ENCODE measurements around the gene STAT3.
A peak's percentile ranks its signal among the peaks of the same experiment; 100 is the strongest.
"Not testable (repeated sequence)": the region's sequence is repeated elsewhere in the genome, so short reads cannot be mapped to it uniquely, and the experiment has no call there.

Gene STAT3

GRCh38 chr17:42378959-42379594 is 9.2 kb downstream of the STAT3 start:
- DNase-seq = peak; percentile 73

DNA sequence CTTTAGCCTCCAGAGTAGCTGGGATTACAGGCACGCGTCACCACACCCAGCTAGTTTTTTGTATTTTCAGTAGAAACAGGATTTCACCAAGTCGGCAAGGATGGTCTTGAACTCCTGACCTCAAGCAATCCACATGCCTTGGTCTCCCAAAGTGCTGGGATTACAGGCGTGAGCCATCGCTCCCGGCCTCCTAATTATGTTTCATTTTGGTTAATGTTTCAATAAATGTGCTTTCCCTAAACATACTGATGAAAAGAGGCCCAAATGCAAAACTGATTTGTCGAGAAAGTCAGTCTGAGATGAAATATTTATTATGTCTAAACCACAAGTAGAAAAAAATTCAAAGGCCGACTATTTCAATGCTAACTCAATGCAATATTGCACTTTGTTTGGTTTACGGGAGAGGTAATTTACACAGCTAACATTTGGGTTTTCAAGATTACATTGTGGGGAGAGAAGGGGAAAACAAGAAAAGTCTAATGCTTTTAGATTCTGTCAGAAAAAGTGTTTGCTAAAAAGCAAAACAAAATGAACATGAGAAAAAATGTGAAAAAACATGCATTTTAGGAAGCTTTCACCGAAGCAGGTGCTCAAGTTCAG is 9.8 kb downstream of the STAT3 start:
- no peak for DNase-seq

DNA sequence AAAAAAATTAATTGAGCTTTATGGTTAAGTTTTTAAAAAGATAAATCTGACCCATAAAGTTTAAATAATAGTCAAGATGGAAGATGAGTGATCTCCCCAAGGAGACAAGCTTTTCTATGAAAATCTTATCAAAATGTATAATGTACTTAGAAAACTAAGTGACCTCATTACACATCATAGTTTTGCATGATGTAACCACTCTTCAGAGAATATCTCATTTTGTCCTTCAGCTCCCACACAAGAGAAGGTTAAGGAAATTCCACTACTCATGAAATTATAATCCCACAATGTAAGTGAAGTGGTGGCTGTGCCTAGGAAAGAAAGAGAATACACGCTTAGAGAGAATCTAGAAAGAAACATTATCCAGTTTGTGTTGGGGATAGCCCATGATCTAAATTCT is 14.3 kb downstream of the STAT3 start:
- DNase-seq = no peak

GRCh38 chr17:42372142-42372541 is 16.1 kb downstream of the STAT3 start:
- DNase-seq = no peak

GRCh38 chr17:42368797-42369561 is 19.3 kb downstream of the STAT3 start:
- DNase-seq = not testable (repeated sequence)

DNA sequence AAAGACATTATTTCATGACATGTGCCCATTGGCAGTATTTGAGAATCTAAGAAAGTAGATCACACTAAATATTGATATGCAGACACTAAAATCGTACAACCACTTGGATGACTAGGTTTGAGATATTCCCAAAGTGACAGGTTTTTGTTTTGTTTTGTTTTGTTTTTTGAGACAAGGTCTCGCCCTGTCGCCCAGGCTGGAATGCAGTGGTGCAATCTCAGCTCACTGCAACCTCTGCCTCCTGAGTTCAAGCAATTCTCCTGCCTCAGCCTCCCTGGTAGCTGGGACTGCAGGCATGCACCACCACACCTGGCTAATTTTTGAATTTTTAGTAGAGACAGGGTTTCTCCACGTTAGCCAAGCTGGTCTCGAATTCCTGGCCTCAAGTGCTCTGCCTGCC is 19.9 kb downstream of the STAT3 start:
- DNase-seq = not testable (repeated sequence)

DNA sequence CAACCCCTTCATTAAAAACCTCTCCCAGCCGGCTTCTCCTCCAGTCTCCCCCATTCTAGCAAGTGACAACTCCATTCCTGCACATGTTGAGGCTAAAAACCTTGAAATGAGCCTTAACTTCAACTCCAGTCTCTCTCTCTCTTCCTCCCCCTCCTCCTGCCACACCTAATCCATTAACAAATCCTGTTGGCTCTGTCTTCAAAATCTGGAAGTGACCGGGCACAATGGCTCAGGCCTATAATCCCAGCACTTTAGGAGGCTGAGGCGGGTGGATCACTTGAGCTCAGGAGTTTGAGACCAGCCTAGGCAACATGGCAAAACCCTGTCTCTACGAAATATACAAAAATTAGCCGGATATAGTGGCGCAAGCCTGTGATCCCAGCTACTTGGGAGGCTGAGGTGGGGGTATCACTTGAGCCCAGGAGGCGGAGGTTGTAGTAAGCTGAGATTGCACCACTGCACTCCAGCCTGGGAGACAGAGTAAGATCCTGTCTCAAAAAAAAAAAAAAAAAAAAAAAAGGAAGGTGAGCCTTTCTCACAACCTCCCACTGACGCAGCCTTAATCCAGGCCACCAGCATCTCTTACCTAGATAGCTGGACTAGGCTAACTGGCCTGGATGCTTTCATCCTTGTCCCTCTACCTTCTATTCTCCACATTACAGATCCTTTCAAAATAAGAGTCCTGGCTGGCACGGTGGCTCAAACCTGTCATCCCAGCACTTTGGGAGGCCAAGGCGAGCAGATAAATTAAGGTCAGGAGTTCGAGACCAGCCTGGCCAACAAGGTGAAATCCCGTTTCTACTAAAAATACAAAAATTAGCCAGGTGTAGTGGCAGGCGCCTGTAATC is 21.8 kb downstream of the STAT3 start:
- peak; percentile 32 for DNase-seq

DNA sequence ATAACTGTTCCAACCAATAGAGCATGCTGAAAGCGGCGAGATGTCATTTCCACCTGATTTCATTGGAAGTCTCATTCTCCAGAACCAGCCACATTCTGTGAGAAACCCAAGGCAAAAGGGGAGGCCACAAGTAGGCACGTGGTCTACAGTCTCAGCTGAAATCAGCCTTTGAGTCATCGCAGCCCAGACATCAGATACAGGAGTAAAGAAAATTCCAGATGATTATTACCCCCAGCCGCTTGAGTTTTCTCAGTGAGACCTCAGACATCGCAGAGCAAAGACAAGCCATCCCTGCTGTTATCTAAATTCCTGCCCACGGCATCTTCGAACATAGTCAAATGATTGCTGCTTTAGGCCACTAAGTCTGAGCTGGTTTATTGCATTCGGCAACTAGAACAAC is 23.1 kb downstream of the STAT3 start:
- DNase-seq = no peak

- no peak for DNase-seq
These were observed 24.3 kb downstream of the STAT3 start for GRCh38 chr17:42363767-42364585.

GRCh38 chr17:42363231-42363630 is 25.0 kb downstream of the STAT3 start:
- DNase-seq = no peak

GRCh38 chr17:42362245-42362961 is 25.8 kb downstream of the STAT3 start:
- DNase-seq = peak; percentile 94

- DNase-seq = peak; percentile 91
These were observed 26.5 kb downstream of the STAT3 start for GRCh38 chr17:42361781-42362186.

GRCh38 chr17:42360388-42360787 is 27.9 kb downstream of the STAT3 start:
- peak; percentile 18 for DNase-seq

GRCh38 chr17:42359133-42359532 is 29.1 kb downstream of the STAT3 start:
- no peak for DNase-seq

- no peak for DNase-seq
These were observed 29.8 kb downstream of the STAT3 start for GRCh38 chr17:42358434-42358833.

- no peak for DNase-seq
These were observed 33.0 kb downstream of the STAT3 start for GRCh38 chr17:42354956-42355843.

DNA sequence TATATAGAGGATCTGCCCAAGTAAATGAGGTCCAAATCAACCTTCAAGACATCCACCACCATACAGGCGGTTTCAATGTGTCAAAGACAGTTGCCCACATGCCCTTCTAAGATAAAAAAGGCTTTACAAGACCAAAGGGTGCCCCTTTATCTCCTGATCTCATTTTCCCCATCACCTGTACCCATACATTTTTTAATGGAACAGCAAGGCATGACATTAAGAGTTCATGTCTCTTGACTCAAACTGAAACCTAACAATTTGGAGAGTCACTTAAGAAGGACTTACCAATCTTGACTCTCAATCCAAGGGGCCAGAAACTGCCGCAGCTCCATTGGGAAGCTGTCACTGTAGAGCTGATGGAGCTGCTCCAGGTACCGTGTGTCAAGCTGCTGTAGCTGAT is 40.1 kb downstream of the STAT3 start:
- no peak for DNase-seq

- DNase-seq = no peak
These were observed 40.6 kb downstream of the STAT3 start for GRCh38 chr17:42347606-42348005.

DNA sequence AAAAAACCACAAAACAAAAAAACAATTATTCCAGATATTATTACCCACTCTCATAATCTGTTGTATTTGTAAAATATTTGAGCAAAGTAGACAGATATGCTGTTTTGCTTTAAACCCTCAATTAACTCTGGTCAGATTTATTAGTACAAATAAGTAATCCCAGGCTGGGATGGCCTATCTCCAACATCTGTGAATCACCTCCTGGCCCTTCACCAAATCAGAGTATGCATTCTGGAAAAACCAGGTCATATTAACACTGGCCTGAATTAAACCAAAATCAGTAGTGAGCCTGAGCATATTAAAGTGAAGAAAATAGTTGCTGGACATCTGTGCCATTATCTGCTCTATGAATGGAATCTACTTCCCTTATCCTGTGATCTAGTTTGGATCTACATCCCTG is 41.0 kb downstream of the STAT3 start:
- DNase-seq = no peak

DNA sequence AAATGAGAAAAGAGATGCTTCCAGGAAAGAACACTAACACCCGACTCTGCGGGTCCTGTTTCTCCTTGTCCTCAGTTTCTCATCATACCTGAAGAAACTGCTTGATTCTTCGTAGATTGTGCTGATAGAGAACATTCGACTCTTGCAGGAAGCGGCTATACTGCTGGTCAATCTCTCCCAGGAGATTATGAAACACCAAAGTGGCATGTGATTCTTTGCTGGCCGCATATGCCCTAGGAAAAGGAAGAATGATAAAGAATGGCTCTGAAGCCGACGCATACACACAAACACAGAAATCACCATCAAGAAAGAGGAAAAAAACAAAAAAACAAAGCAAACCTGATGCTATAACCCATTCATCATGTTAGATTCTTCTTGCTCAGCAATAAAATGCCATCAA is 41.8 kb downstream of the STAT3 start:
- DNase-seq = no peak

Measured in NCI-H69 (cell line).